ENCODE results near the gene KIF3C.
"Not testable (repeated sequence)": the region's sequence is repeated elsewhere in the genome, so short reads cannot be mapped to it uniquely, and the experiment has no call there.

Gene KIF3C

DNA sequence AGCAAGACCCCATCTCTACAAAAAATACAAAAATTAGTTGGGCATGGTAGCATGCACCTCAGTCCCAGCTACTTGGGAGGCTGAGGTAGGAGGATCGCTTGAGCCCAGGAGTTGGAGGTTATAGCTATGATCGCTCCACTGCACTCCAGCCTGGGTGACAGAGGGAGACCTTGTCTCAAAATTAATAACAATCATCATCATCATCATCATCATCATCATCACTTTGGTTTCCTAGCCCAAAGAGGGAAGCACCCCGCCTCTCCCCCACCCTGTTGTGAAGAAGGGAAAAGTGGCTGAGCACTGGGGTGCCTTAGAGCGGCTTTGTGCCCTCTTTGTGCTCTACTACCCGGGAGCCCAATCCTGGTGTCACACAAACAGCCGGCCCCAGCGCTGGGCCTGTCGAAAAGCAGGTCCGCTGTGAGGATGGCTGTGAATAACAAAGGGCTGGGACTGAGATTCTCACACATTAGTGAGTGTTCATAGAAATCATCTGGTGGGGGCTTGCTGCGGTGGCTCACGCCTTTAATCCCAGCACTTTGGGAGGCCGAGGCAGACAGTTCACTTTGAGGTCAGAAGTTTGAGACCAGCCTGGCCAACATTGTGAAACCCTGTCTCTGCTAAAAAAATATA lies 61.4 kb downstream of the KIF3C start:
- no peak overlapping the region for H3K27ac ChIP-seq
- TF ChIP-seq, protein P1, sequence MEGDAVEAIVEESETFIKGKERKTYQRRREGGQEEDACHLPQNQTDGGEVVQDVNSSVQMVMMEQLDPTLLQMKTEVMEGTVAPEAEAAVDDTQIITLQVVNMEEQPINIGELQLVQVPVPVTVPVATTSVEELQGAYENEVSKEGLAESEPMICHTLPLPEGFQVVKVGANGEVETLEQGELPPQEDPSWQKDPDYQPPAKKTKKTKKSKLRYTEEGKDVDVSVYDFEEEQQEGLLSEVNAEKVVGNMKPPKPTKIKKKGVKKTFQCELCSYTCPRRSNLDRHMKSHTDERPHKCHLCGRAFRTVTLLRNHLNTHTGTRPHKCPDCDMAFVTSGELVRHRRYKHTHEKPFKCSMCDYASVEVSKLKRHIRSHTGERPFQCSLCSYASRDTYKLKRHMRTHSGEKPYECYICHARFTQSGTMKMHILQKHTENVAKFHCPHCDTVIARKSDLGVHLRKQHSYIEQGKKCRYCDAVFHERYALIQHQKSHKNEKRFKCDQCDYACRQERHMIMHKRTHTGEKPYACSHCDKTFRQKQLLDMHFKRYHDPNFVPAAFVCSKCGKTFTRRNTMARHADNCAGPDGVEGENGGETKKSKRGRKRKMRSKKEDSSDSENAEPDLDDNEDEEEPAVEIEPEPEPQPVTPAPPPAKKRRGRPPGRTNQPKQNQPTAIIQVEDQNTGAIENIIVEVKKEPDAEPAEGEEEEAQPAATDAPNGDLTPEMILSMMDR (conservative IDR thresholded peaks at IDR 0.05): no peak

DNA sequence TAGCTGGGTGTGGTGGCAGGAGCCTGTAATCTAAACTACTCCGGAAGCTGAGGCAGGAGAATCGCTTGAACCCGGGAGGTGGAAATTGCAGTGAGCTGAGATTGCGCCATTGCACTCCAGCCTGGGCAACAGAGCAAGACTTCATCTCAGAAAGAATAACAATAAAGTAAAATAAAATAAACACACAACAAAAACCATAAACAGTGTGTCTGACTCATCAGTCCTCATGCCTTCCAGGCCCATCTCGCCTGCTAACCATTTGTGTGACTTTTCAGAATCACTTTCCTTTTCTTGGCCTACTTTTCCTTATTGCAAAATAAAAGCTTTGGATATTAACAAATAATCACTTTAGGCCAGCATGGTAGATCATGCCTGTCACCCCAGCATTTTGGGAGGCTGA lies 62.0 kb downstream of the KIF3C start:
- TF ChIP-seq, protein P1 (conservative IDR thresholded peaks at IDR 0.05): no peak
- H3K27ac ChIP-seq: no peak overlapping the region

DNA sequence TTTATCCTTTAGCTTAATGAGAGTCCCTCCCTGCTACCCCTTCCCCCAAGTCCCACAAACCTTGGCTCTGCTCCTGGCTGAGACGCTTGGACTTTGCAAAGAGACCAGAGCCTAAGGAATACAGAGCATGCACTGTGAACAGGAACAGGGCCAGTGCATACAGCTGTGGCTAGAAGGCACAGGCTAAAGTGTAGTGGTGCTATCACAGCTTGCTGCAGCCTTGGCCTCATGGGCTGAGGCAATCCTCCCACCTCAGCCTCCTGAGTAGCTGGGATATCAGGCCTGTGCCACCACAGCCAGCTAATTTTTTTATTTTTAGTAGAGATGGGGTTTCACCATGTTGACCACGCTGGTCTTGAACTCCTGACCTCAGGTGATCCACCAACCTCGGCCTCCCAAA lies 64.5 kb downstream of the KIF3C start:
- TF ChIP-seq, protein P1 (conservative IDR thresholded peaks at IDR 0.05): no peak
- H3K27ac ChIP-seq: no peak overlapping the region

DNA sequence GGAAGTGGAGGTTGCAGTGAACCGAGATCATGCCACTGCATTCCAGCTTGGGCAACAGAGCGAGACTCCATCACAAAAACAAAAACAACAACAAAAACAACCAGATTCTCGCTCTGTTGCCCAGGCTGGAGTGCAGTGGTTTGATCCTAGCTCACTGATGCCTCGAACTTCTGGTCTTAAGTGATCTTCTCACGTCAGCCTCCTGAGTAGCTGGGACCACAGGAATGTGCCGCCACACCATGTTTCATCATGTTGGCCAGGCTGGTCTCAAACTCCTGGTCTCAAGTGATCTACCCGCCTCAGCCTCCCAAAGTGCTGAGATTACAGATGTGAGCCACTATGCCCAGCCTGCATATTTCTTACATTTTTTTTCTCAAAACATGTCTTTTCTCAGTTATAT lies 64.9 kb downstream of the KIF3C start:
- H3K27ac ChIP-seq: not testable (repeated sequence)

DNA sequence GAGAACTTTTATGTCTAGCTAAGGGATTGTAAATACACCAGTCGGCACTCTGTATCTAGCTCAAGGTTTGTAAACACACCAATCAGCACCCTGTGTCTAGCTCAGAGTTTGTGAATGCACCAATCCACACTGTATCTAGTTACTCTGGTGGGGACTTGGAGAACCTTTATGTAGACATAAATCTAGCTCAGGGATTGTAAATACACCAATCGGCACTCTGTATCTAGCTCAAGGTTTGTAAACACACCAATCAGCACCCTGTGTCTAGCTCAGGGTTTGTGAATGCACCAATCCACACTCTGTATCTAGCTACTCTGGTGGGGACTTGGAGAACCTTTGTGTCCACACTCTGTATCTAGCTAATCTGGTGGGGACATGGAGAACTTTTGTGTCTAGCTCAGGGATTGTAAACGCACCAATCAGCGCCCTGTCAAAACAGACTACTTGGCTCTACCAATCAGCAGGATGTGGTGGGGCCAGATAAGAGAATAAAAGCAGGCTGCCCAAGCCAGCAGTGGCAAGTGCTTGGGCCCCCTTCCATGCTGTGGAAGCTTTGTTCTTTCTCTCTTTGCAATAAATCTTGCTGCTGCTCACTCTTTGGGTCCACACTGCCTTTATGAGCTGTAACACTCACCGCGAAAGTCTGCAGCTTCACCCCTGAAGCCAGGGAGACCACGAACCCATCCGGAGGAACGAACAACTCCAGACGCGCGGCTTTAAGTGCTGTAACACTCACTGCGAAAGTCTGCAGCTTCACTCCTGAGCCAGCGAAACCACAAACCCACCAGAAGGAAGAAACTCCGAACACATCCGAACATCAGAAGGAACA lies 66.1 kb downstream of the KIF3C start:
- H3K27ac ChIP-seq: not testable (repeated sequence)

DNA sequence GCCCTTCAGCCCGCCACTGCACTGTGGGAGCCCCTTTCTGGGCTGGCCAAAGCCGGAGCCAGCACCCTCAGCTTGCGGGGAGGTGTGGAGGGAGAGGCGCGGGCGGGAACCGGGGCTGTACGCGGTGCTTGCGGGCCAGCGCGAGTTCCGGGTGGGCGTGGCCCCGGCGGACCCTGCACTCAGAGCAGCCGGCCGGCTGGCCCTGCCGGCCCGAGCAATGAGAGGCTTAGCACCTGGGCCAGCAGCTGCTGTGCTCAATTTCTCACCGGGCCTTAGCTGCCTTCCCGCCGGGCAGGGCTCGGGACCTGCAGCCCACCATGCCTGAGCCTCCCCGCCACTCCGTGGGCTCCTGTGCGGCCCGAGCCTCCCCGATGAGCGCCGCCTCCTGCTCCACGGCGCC lies 66.9 kb downstream of the KIF3C start:
- not testable (repeated sequence) for H3K27ac ChIP-seq

DNA sequence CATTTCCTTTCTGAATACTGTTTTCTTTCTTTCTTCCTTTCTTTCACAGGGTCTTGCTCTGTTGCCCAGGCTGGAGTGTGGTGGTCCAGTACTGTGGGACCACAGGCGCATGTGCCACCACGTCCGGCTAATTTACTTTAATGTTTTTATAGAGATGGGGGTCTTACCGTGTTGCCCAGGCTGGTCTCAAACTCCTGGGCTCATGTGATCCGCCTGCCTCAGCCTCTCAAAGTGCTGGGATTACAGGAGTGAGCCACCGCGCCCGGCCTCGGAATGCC lies 68.7 kb downstream of the KIF3C start:
- H3K27ac ChIP-seq: not testable (repeated sequence)

DNA sequence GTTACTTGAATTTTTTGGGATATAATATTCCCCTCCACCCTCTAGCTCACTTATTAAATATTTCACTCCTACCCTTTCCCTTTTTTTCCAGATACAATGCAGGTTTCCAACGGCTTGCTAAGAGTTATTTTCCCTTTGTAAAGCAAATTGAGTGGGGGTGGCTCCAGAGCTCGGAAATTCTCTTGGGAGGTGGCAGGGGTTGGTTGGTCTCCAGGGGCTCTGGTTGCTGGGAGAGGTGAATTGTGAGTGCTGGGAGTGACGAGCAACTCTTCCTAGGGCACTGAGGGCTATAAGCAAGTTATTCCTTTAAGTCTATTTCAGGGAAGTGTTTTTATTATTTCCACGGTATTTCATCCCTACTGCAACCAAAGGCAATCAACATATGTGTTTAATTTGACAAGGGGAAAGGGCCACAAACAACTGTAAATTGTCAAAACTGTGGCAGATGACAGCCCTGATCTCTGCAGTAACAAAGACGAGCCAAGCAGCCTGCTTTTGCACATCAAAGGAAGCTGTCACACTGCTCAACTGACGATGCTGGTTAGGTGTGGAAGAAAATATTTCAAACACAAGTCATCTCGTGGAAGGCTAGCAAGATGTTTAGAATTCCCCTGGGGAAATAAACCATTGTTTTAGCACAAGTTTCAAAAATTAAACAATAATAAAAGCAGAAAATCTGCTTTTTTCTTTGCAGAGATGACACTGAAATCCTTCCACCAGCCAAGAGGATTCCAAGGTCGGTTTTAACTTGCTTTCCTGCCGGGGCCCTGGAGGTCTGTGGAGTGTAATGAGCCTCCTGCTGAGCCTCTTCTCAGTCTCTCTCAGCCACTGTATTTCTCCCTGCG lies 69.2 kb downstream of the KIF3C start:
- TF ChIP-seq, protein P1 (conservative IDR thresholded peaks at IDR 0.05): no peak
- no peak overlapping the region for H3K27ac ChIP-seq

DNA sequence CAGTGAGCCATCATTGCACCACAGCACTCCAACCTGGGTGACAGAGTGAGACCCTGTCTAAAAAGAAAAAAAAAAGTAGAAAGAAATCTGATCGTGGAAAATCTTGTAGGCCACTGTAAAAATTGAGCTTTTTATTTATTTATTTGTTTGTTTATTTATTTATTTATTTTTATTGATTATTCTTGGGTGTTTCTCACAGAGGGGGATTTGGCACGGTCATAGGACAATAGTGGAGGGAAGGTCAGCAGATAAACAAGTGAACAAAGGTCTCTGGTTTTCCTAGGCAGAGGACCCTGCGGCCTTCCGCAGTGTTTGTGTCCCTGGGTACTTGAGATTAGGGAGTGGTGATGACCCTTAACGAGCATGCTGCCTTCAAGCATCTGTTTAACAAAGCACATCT lies 72.7 kb downstream of the KIF3C start:
- H3K27ac ChIP-seq: not testable (repeated sequence)

DNA sequence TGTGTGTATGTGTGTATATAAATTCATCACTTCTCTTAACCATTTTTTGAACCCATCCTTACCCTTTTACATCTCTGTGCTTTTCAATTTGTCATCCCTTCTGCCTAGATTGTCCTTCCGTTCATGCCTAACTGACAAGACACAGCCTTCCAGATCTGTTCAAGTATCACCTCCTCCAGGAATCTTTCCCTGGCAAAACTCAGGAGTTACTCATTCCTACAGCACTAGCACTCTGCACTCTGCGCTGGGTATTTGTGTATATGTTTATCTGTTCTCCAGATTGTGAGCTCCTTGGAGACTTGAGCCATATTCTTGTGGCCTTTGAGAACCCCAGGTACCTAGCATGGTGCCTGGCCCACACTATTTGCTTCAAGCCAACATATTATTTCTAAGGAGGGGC lies 77.2 kb downstream of the KIF3C start:
- TF ChIP-seq, protein P1 (conservative IDR thresholded peaks at IDR 0.05): no peak
- no peak overlapping the region for H3K27ac ChIP-seq

Data from VCaP (cell line).